Neural cell (in vitro differentiated cells): ENCODE data around the gene DST. TPM values are rescaled to one million over a fixed set of nuclear protein-coding genes. Genes with fewer than 3 reads are reported as not detected.

ENCODE experiments used
- H2AFZ ChIP-seq: fragments of 200-600, 300-800 bp; sonication (generic), shearing (Covaris generic); 2 replicates; pipeline ENCODE4 v1.6.0; 2014; ENCODE audit warnings: low read depth, mild to moderate bottlenecking, antibody characterized with exemption, low read length, moderate library complexity
- H3F3A ChIP-seq: fragments of 200-600 bp; shearing (Covaris generic); 2 replicates; pipeline ENCODE4 v1.6.1; 2016; ENCODE audit warnings: mild to moderate bottlenecking, moderate library complexity, mixed read lengths, antibody characterized with exemption, low read length; ENCODE audit not compliant: insufficient read depth, poor library complexity, severe bottlenecking
- H3K27ac ChIP-seq: fragments of 200-600, 300-800 bp; sonication (generic), shearing (Covaris generic); 2 replicates; pipeline ENCODE4 v1.5.1; 2014; ENCODE audit warnings: mild to moderate bottlenecking, low read length, moderate library complexity
- H3K27me3 ChIP-seq: fragments of 300-800, 200-600 bp; sonication (generic), shearing (Covaris generic); 2 replicates; pipeline ENCODE4 v1.6.0; 2014; ENCODE audit warnings: mild to moderate bottlenecking, low read depth, low read length, moderate library complexity; ENCODE audit not compliant: insufficient read depth
- H3K36me3 ChIP-seq: fragments of 300-800, 200-600 bp; sonication (generic), shearing (Covaris generic); 2 replicates; pipeline ENCODE4 v1.5.1; 2014; ENCODE audit warnings: mild to moderate bottlenecking, antibody characterized with exemption, low read length, moderate library complexity; ENCODE audit not compliant: insufficient read depth
- H3K4me2 ChIP-seq: fragments of 300-800, 200-600 bp; sonication (generic), shearing (Covaris generic); 2 replicates; pipeline ENCODE4 v1.6.0; 2014; ENCODE audit warnings: mild to moderate bottlenecking, low read length
- H3K4me3 ChIP-seq: fragments of 300-800, 200-600 bp; sonication (generic), shearing (Covaris generic); 2 replicates; pipeline ENCODE4 v1.5.1; 2014; ENCODE audit warnings: mild to moderate bottlenecking, low read length, moderate library complexity
- H3K79me2 ChIP-seq: fragments of 200-600 bp; shearing (Covaris generic); replicated peaks from 2 replicates; pipeline ENCODE4 v1.6.0; 2014; ENCODE audit warnings: mild to moderate bottlenecking, low read length, moderate library complexity; ENCODE audit not compliant: insufficient read depth
- H3K9ac ChIP-seq: fragments of 300-800, 200-600 bp; sonication (generic), shearing (Covaris generic); 2 replicates; pipeline ENCODE4 v1.6.1; 2016; ENCODE audit warnings: mild to moderate bottlenecking, low read length, mixed read lengths
- H3K9me2 ChIP-seq: fragments of 200-600 bp; shearing (Covaris generic); 2 replicates; pipeline ENCODE4 v1.6.1; 2016; ENCODE audit warnings: mild to moderate bottlenecking, low read length, mixed read lengths; ENCODE audit not compliant: insufficient read depth
- H3K9me3 ChIP-seq: fragments of 200-600, 300-800 bp; sonication (generic), shearing (Covaris generic); 2 replicates; pipeline ENCODE4 v1.6.1; 2016; ENCODE audit warnings: mild to moderate bottlenecking, mixed run types, low read length, moderate library complexity, mixed read lengths
- H4K20me1 ChIP-seq: fragments of 200-600 bp; shearing (Covaris generic); 2 replicates; pipeline ENCODE4 v1.6.1; 2016; ENCODE audit warnings: mild to moderate bottlenecking, mixed run types; ENCODE audit not compliant: insufficient read depth
- CTCF ChIP-seq: fragments of 450-650 bp; IDR thresholded peaks from 2 replicates; pipeline ENCODE4 v1.5.1; 2014; ENCODE audit warnings: antibody characterized with exemption, mild to moderate bottlenecking, moderate library complexity; ENCODE audit not compliant: poor library complexity, severe bottlenecking
- EP300 ChIP-seq: fragments of 450-650 bp; conservative IDR thresholded peaks from 2 replicates; pipeline ENCODE4 v1.6.1; 2014; ENCODE audit warnings: antibody characterized with exemption, mild to moderate bottlenecking, moderate library complexity; ENCODE audit not compliant: poor library complexity, severe bottlenecking
- EZH2 ChIP-seq: fragments of 200-600, 300-800 bp; shearing (Covaris generic), sonication (generic); IDR thresholded peaks from 2 replicates; pipeline ENCODE4 v1.6.1; 2014; ENCODE audit warnings: antibody characterized with exemption, low read length, borderline replicate concordance, mild to moderate bottlenecking; ENCODE audit not compliant: insufficient read depth, poor library complexity, severe bottlenecking
- MXI1 ChIP-seq: fragments of 450-650 bp; conservative IDR thresholded peaks from 2 replicates; pipeline ENCODE4 v1.6.1; 2014; ENCODE audit warnings: antibody characterized with exemption, mild to moderate bottlenecking; ENCODE audit not compliant: poor library complexity, severe bottlenecking
- POLR2AphosphoS5 ChIP-seq: IDR thresholded peaks from 2 replicates; pipeline ENCODE4 v1.6.1; 2012
- RAD21 ChIP-seq: fragments of 450-650 bp; conservative IDR thresholded peaks from 2 replicates; pipeline ENCODE4 v1.6.1; 2014; ENCODE audit warnings: antibody characterized with exemption, mild to moderate bottlenecking, moderate library complexity
- REST ChIP-seq: IDR thresholded peaks from 2 replicates; pipeline ENCODE4 v1.6.1; 2012; ENCODE audit warnings: borderline replicate concordance
- SMC3 ChIP-seq: fragments of 450-650 bp; conservative IDR thresholded peaks from 2 replicates; pipeline ENCODE4 v1.6.1; 2014; ENCODE audit warnings: antibody characterized with exemption, mild to moderate bottlenecking, moderate library complexity; ENCODE audit not compliant: poor library complexity
- TAF1 ChIP-seq: IDR thresholded peaks from 2 replicates; pipeline ENCODE4 v1.6.1; 2012; ENCODE audit warnings: low read depth
- polyA plus RNA-seq: library from polyadenylated mRNA; depleted of rRNA; stranded (reverse); fragments of >200 nt; gene quantifications from 2 replicates; pipeline ENCODE4 v1.2.3, GENCODE V29; 2014

Gene DST
- polyA plus RNA-seq, 1 donor from 2014 or later = 118 TPM

GRCh38 chr6:56618050-56618449 is 24.6 kb downstream of the DST start:
- peaks cover 4% of the 10 kb centered on the region for H3K36me3 ChIP-seq

GRCh38 chr6:56616967-56617366 is 25.7 kb downstream of the DST start:
- Histone ChIP-seq H3K9ac (no peak overlapping the region), H3K27ac (no peak overlapping the region), H3K9me2 (no peaks in the 10 kb centered on the region), H3K79me2 (no peaks in the 10 kb centered on the region), H3K4me3 (no peak overlapping the region), H3K27me3 (no peaks in the 10 kb centered on the region), H4K20me1 (no peaks in the 10 kb centered on the region), H3F3A (no peaks in the 10 kb centered on the region), H3K36me3 (peaks cover 4% of the 10 kb centered on the region), H3K4me2 (no peak overlapping the region), H2AFZ (no peak overlapping the region), H3K9me3 (no peaks in the 10 kb centered on the region)
- TF ChIP-seq EZH2 = no peak
- TF ChIP-seq POLR2AphosphoS5 = no peak
- no peak for TF ChIP-seq SMC3
- TF ChIP-seq REST = no peak
- no peak for TF ChIP-seq MXI1
- TF ChIP-seq TAF1 = no peak
- TF ChIP-seq RAD21 = no peak

More at GRCh38 chr6:56618050-56618449, 24.6 kb downstream of the DST start:
- no peaks in the 10 kb centered on the region for H4K20me1 ChIP-seq
- no peak overlapping the region for H2AFZ ChIP-seq
- H3K27me3 ChIP-seq = no peaks in the 10 kb centered on the region
- TF ChIP-seq REST (no peak), TAF1 (no peak), EZH2 (no peak), CTCF (no peak), POLR2AphosphoS5 (no peak), RAD21 (no peak), SMC3 (no peak), EP300 (no peak), MXI1 (no peak)
- no peaks in the 10 kb centered on the region for H3K79me2 ChIP-seq
- no peaks in the 10 kb centered on the region for H3K9me3 ChIP-seq
- no peak overlapping the region for H3K27ac ChIP-seq
- no peak overlapping the region for H3K4me2 ChIP-seq
- H3K9me2 ChIP-seq = no peaks in the 10 kb centered on the region
- H3F3A ChIP-seq = no peaks in the 10 kb centered on the region
- H3K9ac ChIP-seq = no peak overlapping the region
- H3K4me3 ChIP-seq = no peak overlapping the region
